Effector memory CD4-positive, alpha-beta T cell (primary cell): ENCODE results near the gene CD38.
A peak's percentile ranks its signal among the peaks of the same experiment; 100 is the strongest.
"Not testable (repeated sequence)": the region's sequence is repeated elsewhere in the genome, so short reads cannot be mapped to it uniquely, and the experiment has no call there.

ENCODE experiments used
- DNase-seq, 3 donors: peaks; one replicate each; pipeline ENCODE4 v3.0.0-alpha.2; 2020
- H3K27ac ChIP-seq: 2 replicates; pipeline ENCODE4 v1.7.0; 2013; ENCODE audit warnings: mild to moderate bottlenecking, low read length, moderate library complexity; ENCODE audit not compliant: insufficient read depth, poor library complexity, severe bottlenecking
- H3K27me3 ChIP-seq: replicated peaks from 2 replicates; pipeline ENCODE4 v1.7.0; 2013; ENCODE audit warnings: mild to moderate bottlenecking, low read length; ENCODE audit not compliant: insufficient read depth, control insufficient read depth, poor library complexity, severe bottlenecking
- H3K36me3 ChIP-seq: 2 replicates; pipeline ENCODE4 v1.7.0; 2013; ENCODE audit warnings: mild to moderate bottlenecking, low read length, moderate library complexity; ENCODE audit not compliant: control insufficient read depth, insufficient read depth
- H3K4me1 ChIP-seq: 2 replicates; pipeline ENCODE4 v1.7.0; 2013; ENCODE audit warnings: low read length, mild to moderate bottlenecking; ENCODE audit not compliant: control insufficient read depth, insufficient read depth, poor library complexity, severe bottlenecking
- H3K4me3 ChIP-seq: 2 replicates; pipeline ENCODE4 v1.7.0; 2013; ENCODE audit warnings: low read length, low read depth, mild to moderate bottlenecking; ENCODE audit not compliant: insufficient read depth, poor library complexity, severe bottlenecking
- H3K9me3 ChIP-seq: 2 replicates; pipeline ENCODE4 v1.7.0; 2013; ENCODE audit warnings: mild to moderate bottlenecking, low read length, moderate library complexity; ENCODE audit not compliant: control insufficient read depth

CD38 gene

GRCh38 chr4:15793506-15794363 is 15.6 kb downstream of the CD38 start:
- no peaks in the 10 kb centered on the region for H3K36me3 ChIP-seq
- no peak overlapping the region for H3K27ac ChIP-seq
- DNase-seq = no peak
- H3K9me3 ChIP-seq = no peaks in the 10 kb centered on the region
- H3K27me3 ChIP-seq = no peaks in the 10 kb centered on the region
- no peak overlapping the region for H3K4me3 ChIP-seq
- H3K4me1 ChIP-seq = no peaks in the 10 kb centered on the region

- DNase-seq = no peak
- Histone ChIP-seq H3K9me3 (no peaks in the 10 kb centered on the region), H3K4me3 (no peak overlapping the region), H3K36me3 (no peaks in the 10 kb centered on the region), H3K27ac (no peak overlapping the region), H3K4me1 (no peaks in the 10 kb centered on the region), H3K27me3 (no peaks in the 10 kb centered on the region)
These were observed 16.3 kb downstream of the CD38 start for GRCh38 chr4:15794426-15794825.

GRCh38 chr4:15794905-15795304 is 16.8 kb downstream of the CD38 start:
- H3K27ac ChIP-seq = no peak overlapping the region
- H3K4me1 ChIP-seq = no peaks in the 10 kb centered on the region
- no peaks in the 10 kb centered on the region for H3K27me3 ChIP-seq
- H3K4me3 ChIP-seq = no peak overlapping the region
- DNase-seq = no peak
- no peaks in the 10 kb centered on the region for H3K9me3 ChIP-seq
- H3K36me3 ChIP-seq = no peaks in the 10 kb centered on the region

- Histone ChIP-seq H3K27me3 (no peaks in the 10 kb centered on the region), H3K36me3 (no peaks in the 10 kb centered on the region), H3K4me1 (no peaks in the 10 kb centered on the region), H3K4me3 (no peak overlapping the region), H3K9me3 (no peaks in the 10 kb centered on the region), H3K27ac (no peak overlapping the region)
- DNase-seq = no peak
These were observed 19.2 kb downstream of the CD38 start for GRCh38 chr4:15797320-15797719.

DNA sequence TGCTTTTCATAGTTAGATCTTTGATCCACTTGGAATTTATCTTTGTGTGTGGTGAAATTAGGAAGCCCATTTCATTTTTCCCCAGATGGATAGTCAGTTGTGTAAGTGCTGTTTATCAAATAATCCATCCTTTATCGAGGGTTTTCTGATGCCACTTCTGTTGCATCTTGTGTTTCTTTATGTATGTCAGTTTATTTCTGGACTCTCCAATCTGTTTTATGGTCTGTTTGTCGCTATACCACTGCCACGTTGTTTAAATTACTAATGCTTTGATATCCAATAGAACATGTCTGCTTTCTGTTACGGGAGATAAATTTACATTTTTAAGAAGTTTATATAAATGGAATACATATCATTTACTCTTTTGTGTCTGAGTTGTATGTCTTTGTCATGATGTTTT is 21.0 kb downstream of the CD38 start:
- Histone ChIP-seq H3K27ac (no peak overlapping the region), H3K9me3 (no peaks in the 10 kb centered on the region), H3K36me3 (no peaks in the 10 kb centered on the region), H3K4me3 (no peak overlapping the region), H3K27me3 (no peaks in the 10 kb centered on the region), H3K4me1 (no peaks in the 10 kb centered on the region)
- no peak for DNase-seq

DNA sequence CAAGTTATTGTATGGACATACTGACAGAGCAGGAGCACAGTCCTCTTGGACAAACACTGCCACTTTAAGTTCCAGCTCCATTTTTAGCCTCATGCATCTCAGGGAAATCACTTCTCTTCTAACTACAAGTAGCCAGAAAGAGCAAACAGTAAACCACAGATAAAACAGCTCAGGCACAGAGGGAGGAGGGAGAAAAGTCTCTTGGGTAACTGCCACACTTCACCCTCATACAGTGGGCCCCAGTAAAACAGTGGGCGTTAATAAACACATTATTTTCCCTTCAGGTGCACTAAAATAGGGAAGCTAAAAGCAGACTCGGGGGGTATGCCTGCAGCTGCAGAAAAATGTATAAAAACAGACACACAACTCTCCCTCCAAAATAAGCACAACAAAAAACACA is 21.6 kb downstream of the CD38 start:
- H3K27me3 ChIP-seq = no peaks in the 10 kb centered on the region
- H3K27ac ChIP-seq = no peak overlapping the region
- no peaks in the 10 kb centered on the region for H3K4me1 ChIP-seq
- H3K9me3 ChIP-seq = no peaks in the 10 kb centered on the region
- H3K36me3 ChIP-seq = no peaks in the 10 kb centered on the region
- no peak for DNase-seq
- H3K4me3 ChIP-seq = no peak overlapping the region

DNA sequence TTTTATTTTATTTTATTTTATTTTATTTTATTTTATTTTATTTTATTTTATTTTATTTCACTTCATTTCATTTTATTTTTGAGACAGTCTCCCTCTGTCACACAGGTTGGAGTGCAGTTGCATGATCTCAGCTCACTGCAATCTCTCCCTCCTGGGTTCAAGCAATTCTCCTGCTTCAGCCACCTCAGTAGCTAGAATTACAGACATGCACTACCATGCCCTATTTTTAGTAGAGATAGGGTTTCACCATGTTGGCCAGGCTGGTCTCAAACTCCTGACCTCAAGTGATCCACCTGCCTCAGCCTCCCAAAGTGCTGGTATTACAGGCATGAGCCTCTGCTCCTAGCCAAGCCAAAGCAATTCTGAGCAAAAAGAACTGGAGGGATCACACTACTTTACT is 24.4 kb downstream of the CD38 start:
- H3K4me3 ChIP-seq, H3K36me3 ChIP-seq, H3K9me3 ChIP-seq, H3K27ac ChIP-seq, DNase-seq, H3K27me3 ChIP-seq, H3K4me1 ChIP-seq: not testable (repeated sequence)

GRCh38 chr4:15805583-15806517 is 27.7 kb downstream of the CD38 start:
- H3K9me3 ChIP-seq = no peaks in the 10 kb centered on the region
- no peak overlapping the region for H3K4me3 ChIP-seq
- no peaks in the 10 kb centered on the region for H3K4me1 ChIP-seq
- H3K36me3 ChIP-seq = no peaks in the 10 kb centered on the region
- H3K27ac ChIP-seq = no peak overlapping the region
- H3K27me3 ChIP-seq = no peaks in the 10 kb centered on the region
- DNase-seq = peak in 1 of 3 donors; percentile 12

DNA sequence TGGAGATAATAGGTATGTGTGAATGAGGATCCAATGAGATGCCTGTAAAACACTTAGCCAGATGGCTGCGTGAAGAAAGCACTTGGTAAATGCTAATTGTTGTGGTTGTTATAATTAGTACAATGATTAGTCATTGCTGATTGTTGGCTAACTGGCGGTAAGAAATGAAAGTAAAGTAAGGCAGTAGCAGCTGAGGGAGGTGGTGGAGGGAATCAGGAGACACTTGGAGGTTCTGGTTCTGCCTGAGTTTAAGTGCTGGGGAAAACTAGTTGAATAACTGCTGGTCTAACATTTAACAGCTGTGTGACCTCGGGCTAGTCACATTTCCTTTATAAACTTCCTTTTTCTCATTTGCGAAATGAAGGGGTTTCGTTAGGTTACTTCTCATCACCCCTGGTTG is 30.9 kb downstream of the CD38 start:
- DNase-seq = no peak
- no peak overlapping the region for H3K27ac ChIP-seq
- H3K4me1 ChIP-seq = no peaks in the 10 kb centered on the region
- no peak overlapping the region for H3K4me3 ChIP-seq
- no peaks in the 10 kb centered on the region for H3K36me3 ChIP-seq
- no peaks in the 10 kb centered on the region for H3K27me3 ChIP-seq
- H3K9me3 ChIP-seq = no peaks in the 10 kb centered on the region

GRCh38 chr4:15809466-15809865 is 31.3 kb downstream of the CD38 start:
- H3K36me3 ChIP-seq = no peaks in the 10 kb centered on the region
- no peaks in the 10 kb centered on the region for H3K4me1 ChIP-seq
- no peaks in the 10 kb centered on the region for H3K9me3 ChIP-seq
- DNase-seq = no peak
- H3K4me3 ChIP-seq = no peak overlapping the region
- H3K27ac ChIP-seq = no peak overlapping the region
- H3K27me3 ChIP-seq = no peaks in the 10 kb centered on the region
